ENCODE results near the gene PTPRT.

GRCh38 chr20:42975974-42976373, 213.7 kb downstream of the PTPRT start:
- TF ChIP-seq YY1 (tag by site-specific recombination; IDR thresholded peaks at IDR 0.05) (no peak), SP7 (tag by site-specific recombination; IDR thresholded peaks at IDR 0.05) (no peak), CTCF (tag by site-specific recombination; IDR thresholded peaks at IDR 0.05) (no peak), ZNF830 (tag by site-specific recombination; IDR thresholded peaks at IDR 0.05; ENCODE audit: low read depth) (no peak), REST (tag by site-specific recombination; IDR thresholded peaks at IDR 0.05) (no peak), ZNF423 (tag by site-specific recombination; IDR thresholded peaks at IDR 0.05) (no peak), ZNF350 (tag by site-specific recombination; IDR thresholded peaks at IDR 0.05) (no peak), ZEB2 (tag by site-specific recombination; IDR thresholded peaks at IDR 0.05) (no peak), MZF1 (tag by site-specific recombination; IDR thresholded peaks at IDR 0.05; ENCODE audit: borderline replicate concordance) (no peak), ZNF133 (tag by site-specific recombination; IDR thresholded peaks at IDR 0.05) (no peak), ZXDB (tag by site-specific recombination; IDR thresholded peaks at IDR 0.05) (no peak), ZNF121 (tag by site-specific recombination; IDR thresholded peaks at IDR 0.05) (no peak)
- TF ChIP-seq, protein P1, sequence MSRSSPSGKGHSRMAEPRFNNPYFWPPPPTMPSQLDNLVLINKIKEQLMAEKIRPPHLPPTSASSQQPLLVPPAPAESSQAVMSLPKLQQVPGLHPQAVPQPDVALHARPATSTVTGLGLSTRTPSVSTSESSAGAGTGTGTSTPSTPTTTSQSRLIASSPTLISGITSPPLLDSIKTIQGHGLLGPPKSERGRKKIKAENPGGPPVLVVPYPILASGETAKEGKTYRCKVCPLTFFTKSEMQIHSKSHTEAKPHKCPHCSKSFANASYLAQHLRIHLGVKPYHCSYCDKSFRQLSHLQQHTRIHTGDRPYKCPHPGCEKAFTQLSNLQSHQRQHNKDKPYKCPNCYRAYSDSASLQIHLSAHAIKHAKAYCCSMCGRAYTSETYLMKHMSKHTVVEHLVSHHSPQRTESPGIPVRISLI (tag by site-specific recombination; IDR thresholded peaks at IDR 0.05) = no peak
